HG02970 (cell line): ENCODE data around the gene TAMALIN.
A peak's percentile ranks its signal among the peaks of the same experiment; 100 is the strongest.

Source experiments
- ATAC-seq: cut with Tn5 transposase; IDR thresholded peaks from one replicate; pipeline ENCODE4 v1.9.1; 2021; ENCODE audit warnings: mild to moderate bottlenecking, moderate library complexity, moderate number of reproducible peaks; ENCODE audit not compliant: unreplicated experiment, low FRiP score

The TAMALIN gene

GRCh38 chr12:51980051-51980808 is 26.5 kb upstream of the TAMALIN start:
- ATAC-seq: peak; percentile 72

- no peak for ATAC-seq
Measured at GRCh38 chr12:51980809-51981127, 26.0 kb upstream of the TAMALIN start.

- no peak for ATAC-seq
Measured at GRCh38 chr12:51984657-51985056, 22.1 kb upstream of the TAMALIN start.

GRCh38 chr12:51985154-51985835 is 21.5 kb upstream of the TAMALIN start:
- ATAC-seq: no peak

- ATAC-seq: no peak
Measured at GRCh38 chr12:51986834-51987233, 19.9 kb upstream of the TAMALIN start.

GRCh38 chr12:51992246-51992645 is 14.5 kb upstream of the TAMALIN start:
- no peak for ATAC-seq

GRCh38 chr12:51994539-51994820 is 12.3 kb upstream of the TAMALIN start:
- ATAC-seq: no peak

GRCh38 chr12:51994959-51995358 is 11.8 kb upstream of the TAMALIN start:
- no peak for ATAC-seq

- ATAC-seq: no peak
Measured at GRCh38 chr12:51997136-51997535, 9.6 kb upstream of the TAMALIN start.

GRCh38 chr12:52003016-52003550 is 3.7 kb upstream of the TAMALIN start:
- ATAC-seq: no peak

- no peak for ATAC-seq
Measured at GRCh38 chr12:52003591-52003990, 3.2 kb upstream of the TAMALIN start.

GRCh38 chr12:52004042-52004648 is 2.6 kb upstream of the TAMALIN start:
- no peak for ATAC-seq

GRCh38 chr12:52005218-52005902 is 1.4 kb upstream of the TAMALIN start:
- ATAC-seq: no peak

- ATAC-seq: no peak
Measured at GRCh38 chr12:52005903-52006703, 643 bp upstream of the TAMALIN start.

GRCh38 chr12:52007158-52007921 is 594 bp downstream of the TAMALIN start:
- no peak for ATAC-seq

GRCh38 chr12:52007982-52008510 is 1.3 kb downstream of the TAMALIN start:
- no peak for ATAC-seq

- no peak for ATAC-seq
Measured at GRCh38 chr12:52009081-52009751, 2.5 kb downstream of the TAMALIN start.

- no peak for ATAC-seq
Measured at GRCh38 chr12:52010152-52010622, 3.4 kb downstream of the TAMALIN start.
